Osteoblast (primary cell): Measurements from ENCODE around the gene ACYP1. TPM values are rescaled to one million over a fixed set of nuclear protein-coding genes. Genes with fewer than 3 reads are reported as not detected.

ENCODE experiments used
- DNase-seq: peaks from one replicate; pipeline ENCODE4 v3.0.0; 2011; ENCODE audit warnings: low spot score, mixed read lengths; ENCODE audit not compliant: insufficient read length; ENCODE audit errors: missing footprints
- H2AFZ ChIP-seq: 2 replicates; pipeline ENCODE4 v1.6.0; 2011; ENCODE audit warnings: mild to moderate bottlenecking, low read length
- H3K27ac ChIP-seq: 2 replicates; pipeline ENCODE4 v1.5.1; 2011; ENCODE audit warnings: mild to moderate bottlenecking, low read depth, low read length, moderate library complexity
- H3K27me3 ChIP-seq: 2 replicates; pipeline ENCODE4 v1.6.0; 2012; ENCODE audit warnings: mild to moderate bottlenecking, control low read depth, inconsistent platforms, low read length, moderate library complexity; ENCODE audit not compliant: insufficient read depth
- H3K36me3 ChIP-seq: 2 replicates; pipeline ENCODE4 v1.5.1; 2011; ENCODE audit warnings: mild to moderate bottlenecking, low read length, control low read depth, moderate library complexity; ENCODE audit not compliant: insufficient read depth
- H3K4me1 ChIP-seq: 2 replicates; pipeline ENCODE4 v1.5.1; 2011; ENCODE audit warnings: mild to moderate bottlenecking, low read length, control low read depth, moderate library complexity; ENCODE audit not compliant: insufficient read depth
- H3K4me2 ChIP-seq: 2 replicates; pipeline ENCODE4 v1.6.0; 2011; ENCODE audit warnings: mild to moderate bottlenecking, low read length; ENCODE audit not compliant: insufficient read depth
- H3K4me3 ChIP-seq: fragments of 200-600 bp; sonication (generic); 3 replicates; pipeline ENCODE4 v1.5.1; 2012; ENCODE audit warnings: mild to moderate bottlenecking, low read length, inconsistent platforms; ENCODE audit not compliant: insufficient read depth
- H3K79me2 ChIP-seq: 2 replicates; pipeline ENCODE4 v1.6.0; 2012; ENCODE audit warnings: mild to moderate bottlenecking, low read length, control low read depth, inconsistent platforms; ENCODE audit not compliant: insufficient read depth
- H3K9me3 ChIP-seq: 2 replicates; pipeline ENCODE4 v1.5.1; 2011; ENCODE audit warnings: low read depth, low read length, control low read depth
- H4K20me1 ChIP-seq: 2 replicates; pipeline ENCODE4 v1.6.0; 2012; ENCODE audit warnings: mild to moderate bottlenecking, low read length, control low read depth; ENCODE audit not compliant: insufficient read depth
- CTCF ChIP-seq: IDR thresholded peaks from 2 replicates; pipeline ENCODE4 v1.5.1; 2011; ENCODE audit warnings: mild to moderate bottlenecking, low read depth, low read length, moderate library complexity; ENCODE audit errors: extremely low read depth
- total RNA-seq: library from RNA; depleted of rRNA; stranded (reverse); fragments of >200 nt; gene quantifications from 2 replicates; pipeline ENCODE4 v1.2.3, GENCODE V29; 2012

The ACYP1 gene
- 4.7 and 6.5 TPM in 2 replicates for total RNA-seq

- peak within 1 kb of the TSS; percentile 98 for H3K4me2 ChIP-seq
- peak within 1 kb of the TSS; percentile 93 for H3K4me3 ChIP-seq
- H3K79me2 ChIP-seq, result peaks cover 21% of the 10 kb centered on the region
- peak within 1 kb of the TSS; percentile 95 for H2AFZ ChIP-seq
- no peaks in the 10 kb centered on the region for H3K27me3 ChIP-seq
- no peak for TF ChIP-seq CTCF
- DNase-seq, result peak; percentile 92
- H3K27ac ChIP-seq, result peak within 1 kb of the TSS; percentile 68
- no peaks in the 10 kb centered on the region for H4K20me1 ChIP-seq
- no peaks in the 10 kb centered on the region for H3K9me3 ChIP-seq
- H3K36me3 ChIP-seq, result no peaks in the 10 kb centered on the region
- H3K4me1 ChIP-seq, result peaks cover 10% of the 10 kb centered on the region
Observed at GRCh38 chr14:75063491-75064204, at the start of gene ACYP1. Gene ACYP1 (minus strand): TSS chr14:75064024. CDS start chr14:75063553, 471 bp downstream.

DNA sequence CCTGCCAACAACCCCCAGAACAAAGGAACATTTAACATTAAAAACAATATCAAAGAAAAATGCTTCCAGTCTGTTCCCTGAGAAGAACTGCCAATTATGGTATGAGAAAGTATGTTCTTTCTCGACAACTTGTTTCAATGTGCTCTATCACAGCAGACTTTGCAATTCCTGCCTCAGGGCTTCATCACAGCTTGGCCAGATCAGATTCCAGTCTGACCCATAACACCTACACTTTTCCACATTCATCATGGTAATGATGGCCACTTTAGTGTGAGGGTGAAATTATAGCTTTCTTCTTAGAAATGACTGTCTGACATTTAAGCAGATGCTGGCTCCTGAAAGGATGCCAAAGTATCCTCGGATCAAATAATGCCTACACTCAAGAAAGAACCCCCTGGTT lies 46.1 kb upstream of the ACYP1 start:
- no peak for TF ChIP-seq CTCF

GRCh38 chr14:75107186-75107585 lies 43.4 kb upstream of the ACYP1 start:
- Histone ChIP-seq H3K36me3 (peaks cover 75% of the 10 kb centered on the region), H2AFZ (no peak overlapping the region), H3K4me3 (no peak overlapping the region), H3K4me2 (no peak overlapping the region), H3K79me2 (no peaks in the 10 kb centered on the region), H4K20me1 (no peaks in the 10 kb centered on the region), H3K9me3 (no peaks in the 10 kb centered on the region), H3K27me3 (no peaks in the 10 kb centered on the region), H3K4me1 (no peaks in the 10 kb centered on the region), H3K27ac (no peak overlapping the region)
- no peak for TF ChIP-seq CTCF
- peak; percentile 50 for DNase-seq

More for the DNA sequence above, 46.1 kb upstream of the ACYP1 start:
- no peak overlapping the region for H3K4me2 ChIP-seq
- H3K36me3 ChIP-seq, result peaks cover 86% of the 10 kb centered on the region
- no peaks in the 10 kb centered on the region for H3K27me3 ChIP-seq
- H3K4me1 ChIP-seq, result no peaks in the 10 kb centered on the region
- H3K79me2 ChIP-seq, result no peaks in the 10 kb centered on the region
- no peak overlapping the region for H3K4me3 ChIP-seq
- no peaks in the 10 kb centered on the region for H3K9me3 ChIP-seq
- no peaks in the 10 kb centered on the region for H4K20me1 ChIP-seq
- H2AFZ ChIP-seq, result no peak overlapping the region
- DNase-seq, result no peak
- H3K27ac ChIP-seq, result no peak overlapping the region

- no peak overlapping the region for H2AFZ ChIP-seq
- H3K79me2 ChIP-seq, result no peaks in the 10 kb centered on the region
- no peak overlapping the region for H3K27ac ChIP-seq
- H3K36me3 ChIP-seq, result peaks cover 75% of the 10 kb centered on the region
- peak; percentile 36 for DNase-seq
- peaks cover 6% of the 10 kb centered on the region for H4K20me1 ChIP-seq
- H3K4me1 ChIP-seq, result no peaks in the 10 kb centered on the region
- H3K9me3 ChIP-seq, result no peaks in the 10 kb centered on the region
- H3K4me2 ChIP-seq, result no peak overlapping the region
- TF ChIP-seq CTCF, result no peak
- no peak overlapping the region for H3K4me3 ChIP-seq
- H3K27me3 ChIP-seq, result no peaks in the 10 kb centered on the region
Observed at GRCh38 chr14:75101491-75101890, 37.7 kb upstream of the ACYP1 start.
